ENCODE data around the gene GIT1.

DNA sequence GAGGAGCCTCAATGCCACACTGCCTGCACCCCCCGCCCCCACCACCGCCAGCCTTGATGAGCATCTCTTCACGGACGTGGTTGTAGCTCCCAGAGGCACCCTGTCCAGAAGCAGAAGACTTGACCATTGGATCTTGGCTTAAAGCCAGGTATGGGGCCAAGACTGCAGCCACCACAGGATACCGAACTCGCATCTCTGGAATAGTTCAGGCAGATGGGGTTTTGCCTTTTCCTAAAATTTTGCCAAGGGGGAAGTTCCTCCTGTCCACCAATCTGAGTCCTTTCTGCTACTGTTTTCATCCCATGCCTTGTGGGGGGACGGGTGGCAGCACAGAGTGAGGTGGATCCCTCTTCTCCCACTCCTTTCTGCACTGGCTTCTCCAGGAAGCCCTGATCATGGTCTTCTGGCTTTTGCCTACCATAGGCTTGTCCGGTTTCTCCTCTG lies 32.3 kb upstream of the GIT1 start:
- TF ChIP-seq, protein P1, sequence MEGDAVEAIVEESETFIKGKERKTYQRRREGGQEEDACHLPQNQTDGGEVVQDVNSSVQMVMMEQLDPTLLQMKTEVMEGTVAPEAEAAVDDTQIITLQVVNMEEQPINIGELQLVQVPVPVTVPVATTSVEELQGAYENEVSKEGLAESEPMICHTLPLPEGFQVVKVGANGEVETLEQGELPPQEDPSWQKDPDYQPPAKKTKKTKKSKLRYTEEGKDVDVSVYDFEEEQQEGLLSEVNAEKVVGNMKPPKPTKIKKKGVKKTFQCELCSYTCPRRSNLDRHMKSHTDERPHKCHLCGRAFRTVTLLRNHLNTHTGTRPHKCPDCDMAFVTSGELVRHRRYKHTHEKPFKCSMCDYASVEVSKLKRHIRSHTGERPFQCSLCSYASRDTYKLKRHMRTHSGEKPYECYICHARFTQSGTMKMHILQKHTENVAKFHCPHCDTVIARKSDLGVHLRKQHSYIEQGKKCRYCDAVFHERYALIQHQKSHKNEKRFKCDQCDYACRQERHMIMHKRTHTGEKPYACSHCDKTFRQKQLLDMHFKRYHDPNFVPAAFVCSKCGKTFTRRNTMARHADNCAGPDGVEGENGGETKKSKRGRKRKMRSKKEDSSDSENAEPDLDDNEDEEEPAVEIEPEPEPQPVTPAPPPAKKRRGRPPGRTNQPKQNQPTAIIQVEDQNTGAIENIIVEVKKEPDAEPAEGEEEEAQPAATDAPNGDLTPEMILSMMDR (IDR thresholded peaks at IDR 0.05), result no peak
- TF ChIP-seq POLR2AphosphoS5 (IDR thresholded peaks at IDR 0.05), result no peak

Measured in transverse colon (tissue), 4 donors.